ENCODE measurements around the gene GALE. TPM values are rescaled to one million over a fixed set of nuclear protein-coding genes. Genes with fewer than 3 reads are reported as not detected.

GALE gene
- total RNA-seq, 2 donors from 2014 or later, result 5.5 to 8.8 TPM

DNA sequence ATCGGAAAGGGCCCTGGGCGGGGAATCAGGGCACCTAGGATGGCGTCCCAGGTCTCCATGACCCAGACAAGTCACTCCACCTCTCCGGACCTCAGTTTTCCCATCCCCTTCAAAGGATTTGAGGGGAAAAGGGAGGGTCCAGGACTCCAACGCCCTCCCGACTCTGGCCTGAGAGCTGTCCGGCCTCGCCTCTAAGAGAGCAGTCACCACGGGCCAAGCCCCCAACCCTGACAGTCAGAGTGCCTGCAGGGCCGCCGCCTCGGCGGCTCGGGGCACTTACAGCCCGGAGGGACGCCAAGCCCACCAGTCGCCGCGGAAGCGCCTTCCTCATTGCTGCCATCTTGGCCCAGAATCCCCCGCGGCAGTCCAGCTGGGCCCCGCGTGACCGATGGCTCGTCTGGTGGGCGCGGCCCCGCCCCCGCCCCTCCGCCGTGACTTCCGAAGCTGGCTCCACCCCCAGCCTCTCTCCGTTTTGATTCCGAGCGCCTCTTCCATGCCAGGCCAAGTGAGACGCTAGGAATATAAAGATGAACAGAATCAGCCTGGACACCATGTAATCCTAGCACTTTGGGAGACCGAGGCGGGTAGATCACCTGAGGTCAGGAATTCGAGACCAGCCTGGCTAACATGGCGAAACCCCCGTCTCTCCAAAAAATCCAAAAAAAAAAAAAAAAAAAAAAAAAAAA is 24.7 kb upstream of the GALE start, which contains the start of gene HMGCL:
TSS of gene HMGCL (minus strand) at position 354 of the 686 bp plus-strand sequence. CDS start at position 340, 14 bp downstream.
- TF ChIP-seq, protein P1, sequence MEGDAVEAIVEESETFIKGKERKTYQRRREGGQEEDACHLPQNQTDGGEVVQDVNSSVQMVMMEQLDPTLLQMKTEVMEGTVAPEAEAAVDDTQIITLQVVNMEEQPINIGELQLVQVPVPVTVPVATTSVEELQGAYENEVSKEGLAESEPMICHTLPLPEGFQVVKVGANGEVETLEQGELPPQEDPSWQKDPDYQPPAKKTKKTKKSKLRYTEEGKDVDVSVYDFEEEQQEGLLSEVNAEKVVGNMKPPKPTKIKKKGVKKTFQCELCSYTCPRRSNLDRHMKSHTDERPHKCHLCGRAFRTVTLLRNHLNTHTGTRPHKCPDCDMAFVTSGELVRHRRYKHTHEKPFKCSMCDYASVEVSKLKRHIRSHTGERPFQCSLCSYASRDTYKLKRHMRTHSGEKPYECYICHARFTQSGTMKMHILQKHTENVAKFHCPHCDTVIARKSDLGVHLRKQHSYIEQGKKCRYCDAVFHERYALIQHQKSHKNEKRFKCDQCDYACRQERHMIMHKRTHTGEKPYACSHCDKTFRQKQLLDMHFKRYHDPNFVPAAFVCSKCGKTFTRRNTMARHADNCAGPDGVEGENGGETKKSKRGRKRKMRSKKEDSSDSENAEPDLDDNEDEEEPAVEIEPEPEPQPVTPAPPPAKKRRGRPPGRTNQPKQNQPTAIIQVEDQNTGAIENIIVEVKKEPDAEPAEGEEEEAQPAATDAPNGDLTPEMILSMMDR (IDR thresholded peaks at IDR 0.05), result peak in 1 of 2 donors; percentile 13
- peak within 1 kb of the TSS; percentile 97 to 99 for H3K4me3 ChIP-seq
- peak; percentile 89 for DNase-seq (ENCODE audit: low spot score)
- H3K9me3 ChIP-seq, result no peaks in the 10 kb centered on the region
- no peaks in the 10 kb centered on the region for H3K36me3 ChIP-seq
- peaks cover 0 to 9% of the 10 kb centered on the region in 2 donors for H3K4me1 ChIP-seq
- peak within 1 kb of the TSS; percentile 95 to 99 for H3K27ac ChIP-seq
- no peaks in the 10 kb centered on the region for H3K27me3 ChIP-seq

DNA sequence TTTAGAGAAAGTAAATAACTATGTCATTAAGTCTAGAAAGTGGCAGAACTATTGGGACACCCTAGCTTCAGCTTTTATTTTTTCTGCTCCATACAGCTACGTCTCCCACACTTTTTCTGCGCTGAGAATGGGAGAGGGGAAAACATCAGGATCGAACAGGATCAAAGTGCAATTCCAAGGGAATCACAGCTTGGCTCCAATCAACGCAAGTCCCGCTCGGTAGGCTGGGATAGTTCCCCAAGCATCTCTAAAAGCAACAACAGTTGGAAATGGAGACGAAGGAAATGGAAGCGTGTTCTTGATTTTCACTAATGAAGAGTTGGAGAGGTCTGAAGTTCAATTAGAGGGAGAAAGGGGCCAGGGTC is 24.1 kb upstream of the GALE start:
- no peak for DNase-seq (ENCODE audit: low spot score)
- Histone ChIP-seq H3K4me1 (peaks cover 0 to 9% of the 10 kb centered on the region in 2 donors), H3K9me3 (no peaks in the 10 kb centered on the region), H3K4me3 (peak overlapping the region; percentile 97 to 99), H3K36me3 (peaks cover under 1% of the 10 kb centered on the region), H3K27me3 (no peaks in the 10 kb centered on the region), H3K27ac (peak overlapping the region; percentile 95 to 99)
- TF ChIP-seq, protein P1 (IDR thresholded peaks at IDR 0.05), result no peak

DNA sequence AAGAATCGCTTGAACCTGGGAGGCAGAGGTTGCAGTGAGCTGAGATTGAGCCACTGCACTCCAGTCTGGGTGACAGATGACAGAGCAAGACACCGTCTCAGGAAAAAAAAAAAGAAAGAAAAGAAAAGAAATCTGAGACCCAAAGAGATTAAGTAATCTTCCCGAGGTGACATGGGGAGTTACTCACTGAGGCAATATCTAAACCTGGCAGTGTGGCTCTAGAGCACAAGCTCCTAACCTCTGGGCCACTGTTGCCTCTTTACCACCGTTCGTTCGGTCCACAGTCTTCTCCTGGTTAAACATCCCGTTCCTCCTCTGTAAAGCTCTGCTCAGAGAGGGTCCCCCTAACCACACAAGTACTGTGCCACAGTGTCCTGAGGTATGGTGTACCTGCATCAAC is 23.2 kb upstream of the GALE start:
- H3K27me3 ChIP-seq, result no peaks in the 10 kb centered on the region
- DNase-seq (ENCODE audit: low spot score), result no peak
- no peak overlapping the region for H3K27ac ChIP-seq
- TF ChIP-seq, protein P1 (IDR thresholded peaks at IDR 0.05), result no peak
- no peaks in the 10 kb centered on the region for H3K9me3 ChIP-seq
- peaks cover 6% of the 10 kb centered on the region for H3K36me3 ChIP-seq
- H3K4me3 ChIP-seq, result no peak overlapping the region
- peaks cover 0 to 9% of the 10 kb centered on the region in 2 donors for H3K4me1 ChIP-seq

DNA sequence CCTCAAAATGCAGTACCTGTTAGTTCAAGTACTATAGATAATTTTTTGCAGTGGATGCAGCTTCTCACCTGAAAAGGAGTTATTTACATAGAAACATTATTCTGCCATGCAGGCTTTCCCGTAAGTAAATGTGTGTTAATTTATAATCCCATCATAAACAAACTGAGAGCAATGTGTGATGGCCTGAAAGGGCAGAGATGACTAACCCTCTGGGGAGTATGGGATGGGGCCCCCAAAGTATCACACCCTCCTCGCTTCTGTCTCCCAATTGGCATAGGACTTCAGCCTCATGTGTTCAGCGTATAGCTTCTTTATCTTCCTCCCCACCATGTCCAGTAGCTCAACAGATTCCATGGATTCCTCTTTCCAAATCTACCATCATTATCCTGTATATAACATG is 17.1 kb upstream of the GALE start:
- H3K27me3 ChIP-seq, result no peaks in the 10 kb centered on the region
- H3K27ac ChIP-seq, result no peak overlapping the region
- no peaks in the 10 kb centered on the region for H3K4me1 ChIP-seq
- H3K36me3 ChIP-seq, result peaks cover 55% of the 10 kb centered on the region
- TF ChIP-seq, protein P1 (IDR thresholded peaks at IDR 0.05), result no peak
- no peaks in the 10 kb centered on the region for H3K9me3 ChIP-seq
- no peak overlapping the region for H3K4me3 ChIP-seq
- no peak for DNase-seq (ENCODE audit: low spot score)

DNA sequence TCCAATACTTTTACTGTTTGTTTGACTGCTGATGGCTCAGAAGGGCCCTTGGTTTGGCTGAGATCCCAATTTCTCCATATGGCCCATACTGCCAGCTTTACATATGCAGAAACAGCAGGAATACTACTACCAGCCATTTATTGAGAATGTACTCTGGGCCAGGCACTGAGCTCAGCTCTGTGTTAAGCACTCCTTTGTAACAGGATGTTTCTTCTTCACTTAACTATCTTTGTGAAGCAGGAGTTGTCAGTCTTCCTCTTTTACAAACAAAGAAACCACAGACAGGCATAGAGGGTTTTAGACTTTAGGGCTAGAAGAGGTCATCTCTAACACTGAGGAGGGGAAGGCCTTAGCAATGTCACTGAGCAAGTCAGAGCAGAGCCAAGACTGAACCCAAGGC is 16.4 kb upstream of the GALE start:
- peaks cover 61% of the 10 kb centered on the region for H3K36me3 ChIP-seq
- no peaks in the 10 kb centered on the region for H3K4me1 ChIP-seq
- TF ChIP-seq, protein P1 (IDR thresholded peaks at IDR 0.05), result no peak
- H3K27ac ChIP-seq, result no peak overlapping the region
- no peaks in the 10 kb centered on the region for H3K27me3 ChIP-seq
- H3K4me3 ChIP-seq, result no peak overlapping the region
- no peaks in the 10 kb centered on the region for H3K9me3 ChIP-seq
- no peak for DNase-seq (ENCODE audit: low spot score)

DNA sequence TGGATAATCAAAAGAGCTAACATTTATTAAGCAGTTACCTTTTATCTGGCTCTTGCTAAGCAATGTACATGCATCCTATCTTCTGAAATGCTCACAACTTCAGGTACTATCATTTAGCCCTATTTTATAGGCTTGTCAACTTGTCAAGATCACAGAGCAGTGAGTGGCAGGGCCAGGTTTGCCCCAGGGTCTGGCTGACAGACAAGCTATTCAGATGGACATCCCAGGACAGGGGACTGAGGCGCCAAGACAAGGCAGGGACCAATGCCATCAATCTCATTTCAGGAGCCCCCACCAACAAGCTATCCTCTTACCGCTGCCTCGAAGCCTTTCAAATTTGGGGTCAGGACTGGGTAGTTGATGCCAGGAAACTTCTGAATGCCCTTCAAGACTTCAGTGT is 15.8 kb upstream of the GALE start:
- TF ChIP-seq, protein P1 (IDR thresholded peaks at IDR 0.05), result no peak
- H3K4me1 ChIP-seq, result no peaks in the 10 kb centered on the region
- H3K27me3 ChIP-seq, result no peaks in the 10 kb centered on the region
- no peak for DNase-seq (ENCODE audit: low spot score)
- H3K27ac ChIP-seq, result no peak overlapping the region
- peaks cover 61% of the 10 kb centered on the region for H3K36me3 ChIP-seq
- no peak overlapping the region for H3K4me3 ChIP-seq
- H3K9me3 ChIP-seq, result no peaks in the 10 kb centered on the region
